ENCODE data around the gene BIN2. TPM values are rescaled to one million over a fixed set of nuclear protein-coding genes. Genes with fewer than 3 reads are reported as not detected.
"Not testable (repeated sequence)": the region's sequence is repeated elsewhere in the genome, so short reads cannot be mapped to it uniquely, and the experiment has no call there.

BIN2 gene
- total and polyA plus RNA-seq, 2 of the 4 experiments (the other 2 are of a cell fraction), result not detected

DNA sequence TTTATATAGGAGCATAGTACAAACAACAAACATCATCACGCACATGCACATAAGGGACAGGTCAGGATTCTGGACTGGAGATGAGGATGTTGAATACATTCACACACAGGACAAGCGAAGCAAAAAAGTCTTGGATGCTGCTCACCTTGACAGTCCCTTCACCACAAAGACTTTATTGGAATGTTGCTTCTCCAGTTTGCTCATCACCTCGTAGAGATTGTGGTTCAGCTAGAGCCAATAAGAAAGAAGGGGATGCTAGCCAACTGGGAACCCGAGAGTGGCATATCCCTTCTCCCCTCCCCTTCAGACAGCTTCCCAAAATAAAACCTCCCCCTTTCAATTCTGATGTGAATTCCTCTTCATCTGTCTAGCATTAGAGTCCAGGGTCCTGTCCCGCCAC is 28.3 kb downstream of the BIN2 start:
- POLR2A ChIA-PET (ENCODE audit: unreplicated experiment), result no interaction called here
- no TSS peak for BruUV-seq (replicated peaks)
- intact Hi-C loops (cut with micrococcal nuclease), result no loop called here

DNA sequence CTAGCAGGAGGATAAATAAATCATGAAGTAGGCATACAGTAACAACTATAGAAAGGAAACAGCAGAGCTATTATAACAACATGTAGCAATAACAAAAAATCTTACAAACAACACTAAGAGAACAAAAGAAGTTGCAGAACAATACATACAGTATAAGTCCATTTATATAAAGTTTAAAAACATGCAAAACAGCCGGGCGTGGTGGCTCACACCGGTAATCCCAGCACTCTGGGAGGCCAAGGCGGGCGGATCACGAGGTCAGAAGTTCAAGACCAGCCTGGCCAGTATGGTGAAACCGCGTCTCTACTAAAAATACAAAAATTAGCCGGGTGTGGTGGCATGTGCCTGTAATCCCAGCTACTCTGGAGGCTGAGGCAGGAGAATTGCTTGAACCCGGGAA is 29.9 kb downstream of the BIN2 start:
- H3K4ac ChIP-seq (ENCODE audit: low read depth, low read length); H3K9me1 ChIP-seq (ENCODE audit: insufficient read depth, low read length); dilution Hi-C loops (cut with HindIII; ENCODE audit: low sequenced_read_pairs, unreplicated experiment); H2BK5ac ChIP-seq (ENCODE audit: low read depth, low read length, poor library complexity, severe bottlenecking); H2AFZ ChIP-seq (replicated peaks; ENCODE audit: low read length, poor library complexity); H3K4me1 ChIP-seq (ENCODE audit: control insufficient read depth, insufficient read depth, low read length); H3K9ac ChIP-seq (ENCODE audit: low read depth, low read length); POLR2A ChIA-PET (ENCODE audit: unreplicated experiment); H2BK20ac ChIP-seq (ENCODE audit: low read depth, low read length); H3K4me3 ChIP-seq (ENCODE audit: insufficient read depth, low read depth, low read length); H4K20me1 ChIP-seq (ENCODE audit: insufficient read depth, low read length); CTCF ChIA-PET; H3K4me2 ChIP-seq (ENCODE audit: low read depth, low read length); H2AK5ac ChIP-seq (ENCODE audit: low read depth, low read length); H3K56ac ChIP-seq (ENCODE audit: extremely low read depth, insufficient read depth, low read length); H4K91ac ChIP-seq (ENCODE audit: insufficient read depth, low read depth, low read length); H2BK15ac ChIP-seq (ENCODE audit: low read depth, low read length); H2BK120ac ChIP-seq (ENCODE audit: low read depth, low read length); DNase-seq; in situ Hi-C loops (cut with MboI; ENCODE audit: low sequenced_read_pairs); intact Hi-C loops (cut with micrococcal nuclease); H3K14ac ChIP-seq (replicated peaks; ENCODE audit: low read depth, low read length); H4K8ac ChIP-seq (ENCODE audit: low read depth in 2 of 2, low read length in 2 of 2); H3K23ac ChIP-seq (ENCODE audit: low read depth, low read length); H3K36me3 ChIP-seq (ENCODE audit: control insufficient read depth, insufficient read depth, low read length); H4K5ac ChIP-seq (ENCODE audit: low read depth, low read length); H3K9me3 ChIP-seq (ENCODE audit: control insufficient read depth, insufficient read depth, low read length); H2AK9ac ChIP-seq (replicated peaks; ENCODE audit: low read depth, low read length, poor library complexity); BruUV-seq (replicated peaks); H3K18ac ChIP-seq (ENCODE audit: low read depth, low read length); H3K27me3 ChIP-seq (ENCODE audit: control insufficient read depth, insufficient read depth, low read length); ATAC-seq (ENCODE audit: low read depth); H3K27ac ChIP-seq (ENCODE audit: insufficient read depth, low read length); H3K79me1 ChIP-seq (ENCODE audit: low read depth in 1 of 2, low read length in 2 of 2): not testable (repeated sequence)
- 96% methylated on average over 4 of the region's 10 CpGs; no CpG with 5 or more reads in 1 of the 2 experiments for WGBS, 2 experiments (ENCODE audit: extremely low coverage in 2 of 2, insufficient read length in 1 of 2)

More for the DNA sequence above, 28.3 kb downstream of the BIN2 start:
- TF ChIP-seq, protein P1, sequence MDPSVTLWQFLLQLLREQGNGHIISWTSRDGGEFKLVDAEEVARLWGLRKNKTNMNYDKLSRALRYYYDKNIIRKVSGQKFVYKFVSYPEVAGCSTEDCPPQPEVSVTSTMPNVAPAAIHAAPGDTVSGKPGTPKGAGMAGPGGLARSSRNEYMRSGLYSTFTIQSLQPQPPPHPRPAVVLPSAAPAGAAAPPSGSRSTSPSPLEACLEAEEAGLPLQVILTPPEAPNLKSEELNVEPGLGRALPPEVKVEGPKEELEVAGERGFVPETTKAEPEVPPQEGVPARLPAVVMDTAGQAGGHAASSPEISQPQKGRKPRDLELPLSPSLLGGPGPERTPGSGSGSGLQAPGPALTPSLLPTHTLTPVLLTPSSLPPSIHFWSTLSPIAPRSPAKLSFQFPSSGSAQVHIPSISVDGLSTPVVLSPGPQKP (IDR thresholded peaks at IDR 0.05; ENCODE audit: borderline replicate concordance, low read depth, low read length), result no peak
- no peak for TF ChIP-seq SMC3 (IDR thresholded peaks at IDR 0.05; ENCODE audit: low read depth, low read length)
- no peak for TF ChIP-seq POLR2A (IDR thresholded peaks at IDR 0.05; ENCODE audit: low read depth, low read length)
- no peak for TF ChIP-seq USF2 (IDR thresholded peaks at IDR 0.05; ENCODE audit: low read depth, low read length)
- no peak for TF ChIP-seq CEBPB (IDR thresholded peaks at IDR 0.05; ENCODE audit: low read depth, low read length)
- TF ChIP-seq RAD21 (IDR thresholded peaks at IDR 0.05; ENCODE audit: low read length), result no peak
- no peak for TF ChIP-seq NFE2L2 (IDR thresholded peaks at IDR 0.05; ENCODE audit: low read depth, low read length)
- no peak for TF ChIP-seq MAFK (IDR thresholded peaks at IDR 0.05; ENCODE audit: low read depth, low read length)
- TF ChIP-seq CHD1 (IDR thresholded peaks at IDR 0.05; ENCODE audit: low read depth, low read length), result no peak
- H3K36me3 ChIP-seq (ENCODE audit: control insufficient read depth, insufficient read depth, low read length), result no peaks in the 10 kb centered on the region
- H2BK20ac ChIP-seq (ENCODE audit: low read depth, low read length), result no peak overlapping the region
- no peaks in the 10 kb centered on the region for H3K9me3 ChIP-seq (ENCODE audit: control insufficient read depth, insufficient read depth, low read length)
- H4K20me1 ChIP-seq (ENCODE audit: insufficient read depth, low read length), result no peaks in the 10 kb centered on the region
- peaks cover 5% of the 10 kb centered on the region for H3K27me3 ChIP-seq (ENCODE audit: control insufficient read depth, insufficient read depth, low read length)
- no peak overlapping the region for H3K18ac ChIP-seq (ENCODE audit: low read depth, low read length)
- H3K4me2 ChIP-seq (ENCODE audit: low read depth, low read length), result no peak overlapping the region
- no peak overlapping the region for H4K8ac ChIP-seq (ENCODE audit: low read depth in 2 of 2, low read length in 2 of 2)
- no peak overlapping the region for H2AK9ac ChIP-seq (replicated peaks; ENCODE audit: low read depth, low read length, poor library complexity)
- no peak overlapping the region for H3K4ac ChIP-seq (ENCODE audit: low read depth, low read length)
- no peak overlapping the region for H2AK5ac ChIP-seq (ENCODE audit: low read depth, low read length)
- no peak overlapping the region for H2BK5ac ChIP-seq (ENCODE audit: low read depth, low read length, poor library complexity, severe bottlenecking)
- no peak overlapping the region for H2AFZ ChIP-seq (replicated peaks; ENCODE audit: low read length, poor library complexity)
- in situ Hi-C loops (cut with MboI; ENCODE audit: low sequenced_read_pairs) (no loop called here), dilution Hi-C loops (cut with HindIII; ENCODE audit: low sequenced_read_pairs, unreplicated experiment) (no loop called here)
- H3K14ac ChIP-seq (replicated peaks; ENCODE audit: low read depth, low read length), result no peak overlapping the region
- H4K91ac ChIP-seq (ENCODE audit: insufficient read depth, low read depth, low read length), result no peak overlapping the region
- no peak for ATAC-seq (ENCODE audit: low read depth)
- no peak overlapping the region for H4K5ac ChIP-seq (ENCODE audit: low read depth, low read length)
- H3K4me1 ChIP-seq (ENCODE audit: control insufficient read depth, insufficient read depth, low read length), result no peaks in the 10 kb centered on the region
- H3K56ac ChIP-seq (ENCODE audit: extremely low read depth, insufficient read depth, low read length), result no peak overlapping the region
- no peak overlapping the region for H3K23ac ChIP-seq (ENCODE audit: low read depth, low read length)
- DNase-seq, result no peak
- no peak overlapping the region for H3K9ac ChIP-seq (ENCODE audit: low read depth, low read length)
- H3K9me1 ChIP-seq (ENCODE audit: insufficient read depth, low read length), result no peaks in the 10 kb centered on the region
- H3K79me1 ChIP-seq (ENCODE audit: low read depth in 1 of 2, low read length in 2 of 2), result no peaks in the 10 kb centered on the region
- no peak overlapping the region for H3K27ac ChIP-seq (ENCODE audit: insufficient read depth, low read length)
- 100% methylated on average over 1 of the region's 5 CpGs; no CpG with 5 or more reads in 1 of the 2 experiments for WGBS, 2 experiments (ENCODE audit: extremely low coverage in 2 of 2, insufficient read length in 1 of 2)
- H2BK120ac ChIP-seq (ENCODE audit: low read depth, low read length), result no peak overlapping the region
- H2BK15ac ChIP-seq (ENCODE audit: low read depth, low read length), result no peak overlapping the region
- CTCF ChIA-PET, result no interaction called here
- H3K4me3 ChIP-seq (ENCODE audit: insufficient read depth, low read depth, low read length), result no peak overlapping the region

All from IMR-90 (cell line).